Measurements from ENCODE around the gene FANCB. TPM values are rescaled to one million over a fixed set of nuclear protein-coding genes. Genes with fewer than 3 reads are reported as not detected.

The FANCB gene
- total and polyA plus RNA-seq, 2 donors (not counting 1 experiment from before 2014, with no cell fraction given) = 1.5 to 7.3 TPM

DNA sequence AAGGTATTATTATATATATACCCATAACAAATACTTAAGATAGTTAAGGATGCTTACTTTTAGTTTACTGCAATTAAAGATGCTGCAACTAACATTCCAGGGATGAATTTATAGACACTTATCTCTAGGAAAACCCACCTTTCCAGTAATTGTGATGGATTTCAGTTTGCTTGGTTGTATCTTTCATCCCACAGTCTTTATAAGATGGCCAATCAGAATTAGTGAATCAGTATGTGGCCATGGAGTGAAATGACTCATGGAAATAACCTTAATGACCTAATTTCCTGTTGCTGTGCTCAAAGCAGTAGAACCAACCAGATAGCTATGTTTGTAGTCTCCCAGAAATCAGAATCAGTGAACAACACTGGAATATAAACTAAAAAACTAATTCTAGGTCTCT lies 26.7 kb upstream of the FANCB start:
- DNase-seq (ENCODE audit: low read depth in 2 of 2) = peak; percentile 47 to 72
- Histone ChIP-seq H3K27ac (ENCODE audit: insufficient read depth, low read length) (no peak overlapping the region), H3K79me2 (ENCODE audit: control insufficient read depth, insufficient read depth, low read length) (no peaks in the 10 kb centered on the region), H3K27me3 (ENCODE audit: control insufficient read depth, insufficient read depth, low read length) (no peaks in the 10 kb centered on the region), H4K20me1 (ENCODE audit: control insufficient read depth, extremely low read depth, insufficient read depth, low read length) (no peaks in the 10 kb centered on the region), H3K4me1 (ENCODE audit: control insufficient read depth, extremely low read depth, insufficient read depth, low read length) (no peaks in the 10 kb centered on the region), H3K4me3 (replicated peaks in 1 of 4; ENCODE audit: control extremely low read depth in 1 of 4, insufficient read depth in 1 of 4, low read depth in 3 of 4, low read length in 4 of 4) (no peak overlapping the region), H3K9me3 (ENCODE audit: control insufficient read depth, insufficient read depth, low read depth, low read length) (no peaks in the 10 kb centered on the region), H3K36me3 (ENCODE audit: control insufficient read depth, insufficient read depth, low read length) (no peaks in the 10 kb centered on the region), H3K9ac (ENCODE audit: insufficient read depth, low read length) (no peak overlapping the region), H2AFZ (ENCODE audit: low read length) (no peak overlapping the region), H3K4me2 (ENCODE audit: extremely low read depth, insufficient read depth, low read length) (no peak overlapping the region)
- TF ChIP-seq, protein P1, sequence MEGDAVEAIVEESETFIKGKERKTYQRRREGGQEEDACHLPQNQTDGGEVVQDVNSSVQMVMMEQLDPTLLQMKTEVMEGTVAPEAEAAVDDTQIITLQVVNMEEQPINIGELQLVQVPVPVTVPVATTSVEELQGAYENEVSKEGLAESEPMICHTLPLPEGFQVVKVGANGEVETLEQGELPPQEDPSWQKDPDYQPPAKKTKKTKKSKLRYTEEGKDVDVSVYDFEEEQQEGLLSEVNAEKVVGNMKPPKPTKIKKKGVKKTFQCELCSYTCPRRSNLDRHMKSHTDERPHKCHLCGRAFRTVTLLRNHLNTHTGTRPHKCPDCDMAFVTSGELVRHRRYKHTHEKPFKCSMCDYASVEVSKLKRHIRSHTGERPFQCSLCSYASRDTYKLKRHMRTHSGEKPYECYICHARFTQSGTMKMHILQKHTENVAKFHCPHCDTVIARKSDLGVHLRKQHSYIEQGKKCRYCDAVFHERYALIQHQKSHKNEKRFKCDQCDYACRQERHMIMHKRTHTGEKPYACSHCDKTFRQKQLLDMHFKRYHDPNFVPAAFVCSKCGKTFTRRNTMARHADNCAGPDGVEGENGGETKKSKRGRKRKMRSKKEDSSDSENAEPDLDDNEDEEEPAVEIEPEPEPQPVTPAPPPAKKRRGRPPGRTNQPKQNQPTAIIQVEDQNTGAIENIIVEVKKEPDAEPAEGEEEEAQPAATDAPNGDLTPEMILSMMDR (conservative IDR thresholded peaks at IDR 0.05 in 1 of 2, IDR thresholded peaks at IDR 0.05 in 1 of 2; ENCODE audit: low read depth in 1 of 2, low read length in 2 of 2) = no peak
- no peak for TF ChIP-seq EZH2 (IDR thresholded peaks at IDR 0.05; ENCODE audit: low read length, missing control alignments)

DNA sequence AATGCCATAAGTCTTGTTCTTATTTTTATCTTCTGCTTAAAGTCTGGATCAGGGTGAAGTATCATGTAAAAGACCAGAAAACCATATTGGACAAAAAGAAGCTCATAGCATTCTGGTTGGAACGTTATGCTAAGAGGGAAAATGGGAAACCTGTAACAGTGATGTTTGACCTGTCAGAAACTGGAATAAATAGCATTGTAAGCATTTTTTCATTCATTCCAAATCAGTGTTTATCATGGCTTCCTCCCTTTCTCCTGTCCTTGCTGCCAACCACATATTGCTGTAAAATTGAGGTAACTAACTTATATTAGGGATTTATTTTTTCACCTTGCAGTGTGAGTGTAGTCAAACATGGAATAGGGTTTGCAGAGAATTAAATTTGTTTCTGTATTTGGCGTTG lies 24.2 kb upstream of the FANCB start:
- no peaks in the 10 kb centered on the region for H3K79me2 ChIP-seq (ENCODE audit: control insufficient read depth, insufficient read depth, low read length)
- TF ChIP-seq, protein P1 (conservative IDR thresholded peaks at IDR 0.05 in 1 of 2, IDR thresholded peaks at IDR 0.05 in 1 of 2; ENCODE audit: low read depth in 1 of 2, low read length in 2 of 2) = no peak
- no peak for TF ChIP-seq EZH2 (IDR thresholded peaks at IDR 0.05; ENCODE audit: low read length, missing control alignments)

DNA sequence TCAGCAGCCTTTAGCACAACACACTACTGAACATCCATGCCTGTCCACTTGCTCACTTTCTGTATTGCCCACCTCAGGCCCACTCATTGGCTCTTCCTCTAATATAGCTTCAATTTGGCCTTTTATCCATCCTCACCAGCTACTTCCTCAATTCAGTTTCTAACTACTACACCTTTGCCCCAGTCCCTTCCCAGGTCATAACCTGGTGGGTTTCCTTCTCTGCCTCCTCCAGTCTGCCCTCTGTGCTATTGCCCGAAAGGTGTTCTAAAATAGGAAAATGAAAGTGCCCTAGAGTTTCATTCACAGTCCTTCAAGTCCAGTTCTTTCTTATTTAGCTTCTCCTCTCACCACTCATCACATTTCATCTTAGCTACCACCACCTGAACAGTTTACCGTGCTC lies 23.4 kb upstream of the FANCB start:
- TF ChIP-seq EZH2 (IDR thresholded peaks at IDR 0.05; ENCODE audit: low read length, missing control alignments) = no peak
- TF ChIP-seq, protein P1 (conservative IDR thresholded peaks at IDR 0.05 in 1 of 2, IDR thresholded peaks at IDR 0.05 in 1 of 2; ENCODE audit: low read depth in 1 of 2, low read length in 2 of 2) = no peak
- no peak overlapping the region for H3K27ac ChIP-seq (ENCODE audit: insufficient read depth, low read length)
- no peaks in the 10 kb centered on the region for H3K4me1 ChIP-seq (ENCODE audit: control insufficient read depth, extremely low read depth, insufficient read depth, low read length)
- DNase-seq (ENCODE audit: low read depth in 2 of 2) = no peak
- H2AFZ ChIP-seq (ENCODE audit: low read length) = no peak overlapping the region
- H4K20me1 ChIP-seq (ENCODE audit: control insufficient read depth, extremely low read depth, insufficient read depth, low read length) = no peaks in the 10 kb centered on the region
- no peaks in the 10 kb centered on the region for H3K79me2 ChIP-seq (ENCODE audit: control insufficient read depth, insufficient read depth, low read length)
- H3K9me3 ChIP-seq (ENCODE audit: control insufficient read depth, insufficient read depth, low read depth, low read length) = no peaks in the 10 kb centered on the region
- H3K4me2 ChIP-seq (ENCODE audit: extremely low read depth, insufficient read depth, low read length) = no peak overlapping the region
- H3K27me3 ChIP-seq (ENCODE audit: control insufficient read depth, insufficient read depth, low read length) = no peaks in the 10 kb centered on the region
- no peaks in the 10 kb centered on the region for H3K36me3 ChIP-seq (ENCODE audit: control insufficient read depth, insufficient read depth, low read length)
- H3K9ac ChIP-seq (ENCODE audit: insufficient read depth, low read length) = no peak overlapping the region
- H3K4me3 ChIP-seq (replicated peaks in 1 of 4; ENCODE audit: control extremely low read depth in 1 of 4, insufficient read depth in 1 of 4, low read depth in 3 of 4, low read length in 4 of 4) = no peak overlapping the region

More for the DNA sequence above, 24.2 kb upstream of the FANCB start:
- H3K9ac ChIP-seq (ENCODE audit: insufficient read depth, low read length) = no peak overlapping the region
- no peaks in the 10 kb centered on the region for H3K36me3 ChIP-seq (ENCODE audit: control insufficient read depth, insufficient read depth, low read length)
- no peak overlapping the region for H2AFZ ChIP-seq (ENCODE audit: low read length)
- no peak overlapping the region for H3K4me3 ChIP-seq (replicated peaks in 1 of 4; ENCODE audit: control extremely low read depth in 1 of 4, insufficient read depth in 1 of 4, low read depth in 3 of 4, low read length in 4 of 4)
- H4K20me1 ChIP-seq (ENCODE audit: control insufficient read depth, extremely low read depth, insufficient read depth, low read length) = no peaks in the 10 kb centered on the region
- no peak overlapping the region for H3K4me2 ChIP-seq (ENCODE audit: extremely low read depth, insufficient read depth, low read length)
- no peak overlapping the region for H3K27ac ChIP-seq (ENCODE audit: insufficient read depth, low read length)
- no peaks in the 10 kb centered on the region for H3K9me3 ChIP-seq (ENCODE audit: control insufficient read depth, insufficient read depth, low read depth, low read length)
- H3K4me1 ChIP-seq (ENCODE audit: control insufficient read depth, extremely low read depth, insufficient read depth, low read length) = no peaks in the 10 kb centered on the region
- H3K27me3 ChIP-seq (ENCODE audit: control insufficient read depth, insufficient read depth, low read length) = no peaks in the 10 kb centered on the region
- no peak for DNase-seq (ENCODE audit: low read depth in 2 of 2)
